Measurements from ENCODE around the gene FAF2. TPM values are rescaled to one million over a fixed set of nuclear protein-coding genes. Genes with fewer than 3 reads are reported as not detected.

The FAF2 gene
- total and polyA plus RNA-seq, 4 donors = 12.7 to 28.3 (median 16.5) TPM

DNA sequence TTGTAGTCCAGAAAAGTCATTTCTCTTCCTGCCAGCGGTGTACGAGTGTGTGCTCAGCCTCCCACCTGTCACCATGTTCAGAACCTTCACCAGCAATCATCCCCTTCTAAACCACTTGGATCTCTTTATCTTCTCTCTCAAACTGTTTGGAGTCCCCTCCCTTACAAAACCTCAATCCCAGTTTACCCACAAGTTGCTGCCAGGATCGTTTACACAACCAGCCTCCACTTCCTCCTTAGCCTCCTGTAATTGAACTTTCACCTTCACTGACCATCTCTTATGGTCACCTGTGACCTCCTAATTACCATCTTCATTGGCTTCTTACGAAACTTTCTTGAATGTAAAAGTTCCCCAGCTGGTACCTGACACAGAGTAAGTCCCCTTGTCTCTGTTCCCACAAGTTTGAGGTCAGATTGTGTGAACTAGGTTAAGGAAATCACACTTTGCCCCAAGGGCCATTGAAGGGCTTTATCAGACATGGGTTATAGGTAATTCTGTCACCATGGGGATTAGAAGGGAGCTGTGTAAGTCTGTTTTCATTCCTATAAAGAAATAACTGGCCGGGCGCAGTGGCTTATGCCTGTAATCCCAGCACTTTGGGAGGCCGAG, 69.0 kb downstream of the FAF2 start:
- Histone ChIP-seq H3K27ac (ENCODE audit: low read depth in 1 of 2, low read length in 2 of 2) (no peak overlapping the region), H3K9ac (ENCODE audit: low read depth in 1 of 2, low read length in 2 of 2) (no peak overlapping the region), H3K9me3 (ENCODE audit: control insufficient read depth in 4 of 4, low read length in 3 of 4) (no peaks in the 10 kb centered on the region), H3K27me3 (ENCODE audit: control insufficient read depth in 4 of 4, insufficient read depth in 4 of 4, low read length in 3 of 4) (no peaks in the 10 kb centered on the region), H3K4me3 (ENCODE audit: low read depth in 1 of 3, low read length in 3 of 3) (no peak overlapping the region), H3K36me3 (ENCODE audit: control insufficient read depth in 4 of 4, insufficient read depth in 3 of 4, low read depth in 1 of 4, low read length in 3 of 4) (no peaks in the 10 kb centered on the region), H3K4me1 (ENCODE audit: control insufficient read depth in 4 of 4, insufficient read depth in 4 of 4, low read length in 3 of 4) (no peaks in the 10 kb centered on the region)
- 83% methylated on average over 7 of the region's 7 CpGs for WGBS
- no peak for DNase-seq (ENCODE audit: low spot score)
- TF ChIP-seq, protein P1, sequence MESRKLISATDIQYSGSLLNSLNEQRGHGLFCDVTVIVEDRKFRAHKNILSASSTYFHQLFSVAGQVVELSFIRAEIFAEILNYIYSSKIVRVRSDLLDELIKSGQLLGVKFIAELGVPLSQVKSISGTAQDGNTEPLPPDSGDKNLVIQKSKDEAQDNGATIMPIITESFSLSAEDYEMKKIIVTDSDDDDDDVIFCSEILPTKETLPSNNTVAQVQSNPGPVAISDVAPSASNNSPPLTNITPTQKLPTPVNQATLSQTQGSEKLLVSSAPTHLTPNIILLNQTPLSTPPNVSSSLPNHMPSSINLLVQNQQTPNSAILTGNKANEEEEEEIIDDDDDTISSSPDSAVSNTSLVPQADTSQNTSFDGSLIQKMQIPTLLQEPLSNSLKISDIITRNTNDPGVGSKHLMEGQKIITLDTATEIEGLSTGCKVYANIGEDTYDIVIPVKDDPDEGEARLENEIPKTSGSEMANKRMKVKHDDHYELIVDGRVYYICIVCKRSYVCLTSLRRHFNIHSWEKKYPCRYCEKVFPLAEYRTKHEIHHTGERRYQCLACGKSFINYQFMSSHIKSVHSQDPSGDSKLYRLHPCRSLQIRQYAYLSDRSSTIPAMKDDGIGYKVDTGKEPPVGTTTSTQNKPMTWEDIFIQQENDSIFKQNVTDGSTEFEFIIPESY (IDR thresholded peaks at IDR 0.05) = no peak
- TF ChIP-seq RXRA (IDR thresholded peaks at IDR 0.05) = no peak
- no peak for TF ChIP-seq NR2F2 (IDR thresholded peaks at IDR 0.05)
- TF ChIP-seq, protein P2, sequence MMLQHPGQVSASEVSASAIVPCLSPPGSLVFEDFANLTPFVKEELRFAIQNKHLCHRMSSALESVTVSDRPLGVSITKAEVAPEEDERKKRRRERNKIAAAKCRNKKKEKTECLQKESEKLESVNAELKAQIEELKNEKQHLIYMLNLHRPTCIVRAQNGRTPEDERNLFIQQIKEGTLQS (IDR thresholded peaks at IDR 0.05) = no peak
- TF ChIP-seq HNF4G (IDR thresholded peaks at IDR 0.05) = no peak
- TF ChIP-seq JUND (IDR thresholded peaks at IDR 0.05) = no peak
- TF ChIP-seq, protein P3, sequence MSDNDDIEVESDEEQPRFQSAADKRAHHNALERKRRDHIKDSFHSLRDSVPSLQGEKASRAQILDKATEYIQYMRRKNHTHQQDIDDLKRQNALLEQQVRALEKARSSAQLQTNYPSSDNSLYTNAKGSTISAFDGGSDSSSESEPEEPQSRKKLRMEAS (IDR thresholded peaks at IDR 0.05) = no peak
- TF ChIP-seq HNF4A (conservative IDR thresholded peaks at IDR 0.05) = no peak
- no peak for TF ChIP-seq SP1 (IDR thresholded peaks at IDR 0.05)
- no peak for TF ChIP-seq RAD21 (IDR thresholded peaks at IDR 0.05)
- no peak for TF ChIP-seq FOXA1 (IDR thresholded peaks at IDR 0.05)

DNA sequence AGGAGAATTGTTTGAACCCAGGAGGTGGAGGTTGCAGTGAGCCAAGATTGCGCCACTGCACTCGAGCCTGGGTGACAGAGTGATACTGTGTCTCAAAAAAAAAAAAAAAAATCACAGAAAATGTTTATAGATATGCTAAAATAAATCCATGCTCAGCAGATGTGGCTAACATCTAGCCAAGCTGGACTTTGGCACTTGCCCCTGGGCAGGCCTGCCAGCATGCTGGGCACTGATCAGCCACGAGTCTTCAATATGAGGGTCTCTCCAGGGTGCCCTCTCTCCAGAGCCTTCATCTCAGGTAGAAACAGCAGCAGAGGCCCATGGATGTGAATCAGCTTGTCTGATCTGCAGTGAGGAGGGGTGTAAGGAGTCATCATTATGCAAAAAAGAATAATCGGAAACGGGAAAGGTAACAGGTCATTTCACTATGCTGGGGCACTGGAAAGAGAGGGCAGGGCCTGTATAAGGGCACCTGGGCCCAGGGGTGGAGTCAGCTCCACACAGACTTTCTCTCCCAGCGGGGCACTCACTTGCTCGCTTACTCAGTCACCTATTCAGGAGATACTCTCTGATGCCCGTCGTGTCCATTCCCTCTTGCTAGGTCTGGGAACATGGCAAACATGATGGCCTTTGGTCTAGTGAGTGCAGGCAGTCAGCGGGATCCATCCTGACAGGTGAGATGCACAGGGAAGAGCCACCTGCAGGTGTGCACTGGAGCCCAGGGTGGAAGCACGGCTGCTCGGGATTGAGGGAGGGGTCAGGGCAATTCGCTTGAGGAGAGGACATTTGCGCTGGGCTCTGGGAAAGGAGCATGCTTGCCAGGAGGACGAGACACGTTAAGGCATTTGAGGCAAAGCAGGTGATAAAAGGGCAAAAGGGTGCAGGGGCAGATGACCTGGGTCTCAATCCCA, 71.9 kb downstream of the FAF2 start:
- WGBS = 63% methylated on average over 16 of the region's 16 CpGs
- Histone ChIP-seq H3K27me3 (ENCODE audit: control insufficient read depth in 4 of 4, insufficient read depth in 4 of 4, low read length in 3 of 4) (no peaks in the 10 kb centered on the region), H3K4me1 (ENCODE audit: control insufficient read depth in 4 of 4, insufficient read depth in 4 of 4, low read length in 3 of 4) (no peaks in the 10 kb centered on the region), H3K9me3 (ENCODE audit: control insufficient read depth in 4 of 4, low read length in 3 of 4) (no peaks in the 10 kb centered on the region), H3K9ac (ENCODE audit: low read depth in 1 of 2, low read length in 2 of 2) (no peak overlapping the region), H3K36me3 (ENCODE audit: control insufficient read depth in 4 of 4, insufficient read depth in 3 of 4, low read depth in 1 of 4, low read length in 3 of 4) (no peaks in the 10 kb centered on the region), H3K27ac (ENCODE audit: low read depth in 1 of 2, low read length in 2 of 2) (no peak overlapping the region), H3K4me3 (ENCODE audit: low read depth in 1 of 3, low read length in 3 of 3) (no peak overlapping the region)
- DNase-seq (ENCODE audit: low spot score) = no peak
- no peak for TF ChIP-seq RAD21 (IDR thresholded peaks at IDR 0.05)
- no peak for TF ChIP-seq EGR1 (IDR thresholded peaks at IDR 0.05; ENCODE audit: low read depth in 2 of 2)
- TF ChIP-seq SP1 (IDR thresholded peaks at IDR 0.05) = no peak
- TF ChIP-seq JUND (IDR thresholded peaks at IDR 0.05) = no peak
- no peak for TF ChIP-seq GABPA (IDR thresholded peaks at IDR 0.05 in 1 of 2, conservative IDR thresholded peaks at IDR 0.05 in 1 of 2)
- TF ChIP-seq YY1 (IDR thresholded peaks at IDR 0.05) = no peak
- peak in 1 of 2 donors; percentile 49 for TF ChIP-seq HNF4A (conservative IDR thresholded peaks at IDR 0.05)
- TF ChIP-seq, protein P4, sequence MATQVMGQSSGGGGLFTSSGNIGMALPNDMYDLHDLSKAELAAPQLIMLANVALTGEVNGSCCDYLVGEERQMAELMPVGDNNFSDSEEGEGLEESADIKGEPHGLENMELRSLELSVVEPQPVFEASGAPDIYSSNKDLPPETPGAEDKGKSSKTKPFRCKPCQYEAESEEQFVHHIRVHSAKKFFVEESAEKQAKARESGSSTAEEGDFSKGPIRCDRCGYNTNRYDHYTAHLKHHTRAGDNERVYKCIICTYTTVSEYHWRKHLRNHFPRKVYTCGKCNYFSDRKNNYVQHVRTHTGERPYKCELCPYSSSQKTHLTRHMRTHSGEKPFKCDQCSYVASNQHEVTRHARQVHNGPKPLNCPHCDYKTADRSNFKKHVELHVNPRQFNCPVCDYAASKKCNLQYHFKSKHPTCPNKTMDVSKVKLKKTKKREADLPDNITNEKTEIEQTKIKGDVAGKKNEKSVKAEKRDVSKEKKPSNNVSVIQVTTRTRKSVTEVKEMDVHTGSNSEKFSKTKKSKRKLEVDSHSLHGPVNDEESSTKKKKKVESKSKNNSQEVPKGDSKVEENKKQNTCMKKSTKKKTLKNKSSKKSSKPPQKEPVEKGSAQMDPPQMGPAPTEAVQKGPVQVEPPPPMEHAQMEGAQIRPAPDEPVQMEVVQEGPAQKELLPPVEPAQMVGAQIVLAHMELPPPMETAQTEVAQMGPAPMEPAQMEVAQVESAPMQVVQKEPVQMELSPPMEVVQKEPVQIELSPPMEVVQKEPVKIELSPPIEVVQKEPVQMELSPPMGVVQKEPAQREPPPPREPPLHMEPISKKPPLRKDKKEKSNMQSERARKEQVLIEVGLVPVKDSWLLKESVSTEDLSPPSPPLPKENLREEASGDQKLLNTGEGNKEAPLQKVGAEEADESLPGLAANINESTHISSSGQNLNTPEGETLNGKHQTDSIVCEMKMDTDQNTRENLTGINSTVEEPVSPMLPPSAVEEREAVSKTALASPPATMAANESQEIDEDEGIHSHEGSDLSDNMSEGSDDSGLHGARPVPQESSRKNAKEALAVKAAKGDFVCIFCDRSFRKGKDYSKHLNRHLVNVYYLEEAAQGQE (IDR thresholded peaks at IDR 0.05) = no peak
- no peak for TF ChIP-seq FOXA2 (IDR thresholded peaks at IDR 0.05)
- TF ChIP-seq FOXA1 (IDR thresholded peaks at IDR 0.05) = no peak
- no peak for TF ChIP-seq TAF1 (conservative IDR thresholded peaks at IDR 0.05)
- TF ChIP-seq NR2F2 (IDR thresholded peaks at IDR 0.05) = no peak
- TF ChIP-seq, protein P2 (IDR thresholded peaks at IDR 0.05) = no peak
- TF ChIP-seq HNF4G (IDR thresholded peaks at IDR 0.05) = peak; percentile 24
- TF ChIP-seq, protein P3 (IDR thresholded peaks at IDR 0.05) = no peak
- TF ChIP-seq RXRA (IDR thresholded peaks at IDR 0.05) = no peak
- TF ChIP-seq, protein P1 (IDR thresholded peaks at IDR 0.05) = no peak

Data from liver (tissue), 9 donors.